Osteocyte (in vitro differentiated cells): Measurements from ENCODE around the gene PPP1R12A. TPM values are rescaled to one million over a fixed set of nuclear protein-coding genes. Genes with fewer than 3 reads are reported as not detected.
A peak's percentile ranks its signal among the peaks of the same experiment; 100 is the strongest.
"Not testable (repeated sequence)": the region's sequence is repeated elsewhere in the genome, so short reads cannot be mapped to it uniquely, and the experiment has no call there.

ENCODE experiments used
- DNase-seq: peaks from one replicate; pipeline ENCODE4 v3.0.0; 2021; ENCODE audit warnings: mixed read lengths; ENCODE audit not compliant: unreplicated experiment; ENCODE audit errors: extremely low spot score
- H3K27ac Mint-ChIP-seq: one replicate; pipeline ENCODE4 v1.8.0; 2021; ENCODE audit warnings: mild to moderate bottlenecking, mixed read lengths; ENCODE audit not compliant: unreplicated experiment
- H3K27me3 Mint-ChIP-seq: one replicate; pipeline ENCODE4 v1.8.0; 2021; ENCODE audit warnings: mixed read lengths; ENCODE audit not compliant: unreplicated experiment
- H3K36me3 Mint-ChIP-seq: one replicate; pipeline ENCODE4 v1.8.0; 2021; ENCODE audit warnings: mixed read lengths; ENCODE audit not compliant: unreplicated experiment
- H3K4me1 Mint-ChIP-seq: one replicate; pipeline ENCODE4 v1.8.0; 2021; ENCODE audit warnings: mixed read lengths; ENCODE audit not compliant: unreplicated experiment
- H3K4me3 Mint-ChIP-seq: one replicate; pipeline ENCODE4 v1.8.0; 2021; ENCODE audit warnings: mild to moderate bottlenecking, moderate library complexity, mixed read lengths; ENCODE audit not compliant: unreplicated experiment
- H3K9me3 Mint-ChIP-seq: one replicate; pipeline ENCODE4 v1.8.0; 2021; ENCODE audit warnings: mixed read lengths; ENCODE audit not compliant: unreplicated experiment
- CTCF ChIP-seq: fragments of 200-600 bp; sonication (generic); IDR thresholded peaks from 2 replicates; pipeline ENCODE4 v1.5.0; 2021; ENCODE audit warnings: antibody characterized with exemption, mild to moderate bottlenecking, moderate library complexity
- total RNA-seq: library from RNA; stranded (reverse); gene quantifications from 2 replicates; pipeline ENCODE4 v1.2.1, GENCODE V29; 2021

The PPP1R12A gene
- total RNA-seq, 1 donor from 2014 or later, result 116 TPM

- DNase-seq, result no peak
- Mint-ChIP-seq H3K4me3 (no peak overlapping the region), H3K27ac (no peak overlapping the region), H3K9me3 (no peaks in the 10 kb centered on the region), H3K36me3 (peaks cover 31% of the 10 kb centered on the region), H3K27me3 (no peaks in the 10 kb centered on the region), H3K4me1 (peaks cover 15% of the 10 kb centered on the region)
- TF ChIP-seq CTCF, result no peak
Measured at GRCh38 chr12:79822475-79822874, 112.4 kb downstream of the PPP1R12A start.

GRCh38 chr12:79818856-79819255, 116.0 kb downstream of the PPP1R12A start:
- no peaks in the 10 kb centered on the region for H3K27me3 Mint-ChIP-seq
- peaks cover 44% of the 10 kb centered on the region for H3K36me3 Mint-ChIP-seq
- H3K4me1 Mint-ChIP-seq, result peaks cover 16% of the 10 kb centered on the region
- no peak for DNase-seq
- H3K27ac Mint-ChIP-seq, result peak overlapping the region; percentile 44
- H3K9me3 Mint-ChIP-seq, result no peaks in the 10 kb centered on the region
- no peak overlapping the region for H3K4me3 Mint-ChIP-seq
- no peak for TF ChIP-seq CTCF

- not testable (repeated sequence) for H3K27me3 Mint-ChIP-seq, DNase-seq, H3K4me3 Mint-ChIP-seq, H3K9me3 Mint-ChIP-seq
- peaks cover 48% of the 10 kb centered on the region for H3K36me3 Mint-ChIP-seq
- peak overlapping the region; percentile 57 for H3K27ac Mint-ChIP-seq
- peaks cover 33% of the 10 kb centered on the region for H3K4me1 Mint-ChIP-seq
Measured at GRCh38 chr12:79784366-79785065, 150.4 kb downstream of the PPP1R12A start.

GRCh38 chr12:79782172-79782900, 152.6 kb downstream of the PPP1R12A start:
- Mint-ChIP-seq H3K9me3 (no peaks in the 10 kb centered on the region), H3K27ac (peak overlapping the region; percentile 96), H3K4me3 (peak overlapping the region; percentile 41), H3K27me3 (no peaks in the 10 kb centered on the region), H3K36me3 (peaks cover 28% of the 10 kb centered on the region), H3K4me1 (peaks cover 52% of the 10 kb centered on the region)
- DNase-seq, result no peak
- no peak for TF ChIP-seq CTCF

- peaks cover 26% of the 10 kb centered on the region for H3K36me3 Mint-ChIP-seq
- no peaks in the 10 kb centered on the region for H3K27me3 Mint-ChIP-seq
- peaks cover 66% of the 10 kb centered on the region for H3K4me1 Mint-ChIP-seq
- no peaks in the 10 kb centered on the region for H3K9me3 Mint-ChIP-seq
- peak overlapping the region; percentile 20 for H3K4me3 Mint-ChIP-seq
- H3K27ac Mint-ChIP-seq, result peak overlapping the region; percentile 91
- DNase-seq, result no peak
- no peak for TF ChIP-seq CTCF
Measured at GRCh38 chr12:79778802-79779448, 156.0 kb downstream of the PPP1R12A start.
